Esophagus muscularis mucosa (tissue), 4 donors: ENCODE data around the gene ATP2A3. TPM values are rescaled to one million over a fixed set of nuclear protein-coding genes. Genes with fewer than 3 reads are reported as not detected.

Experiments used
- DNase-seq: peaks from one replicate; pipeline ENCODE4 v3.0.0-alpha.2; 2017; ENCODE audit errors: extremely low spot score
- H3K27ac ChIP-seq, 4 donors: fragments of 200-600 bp; sonication (generic); replicated peaks in 1 of 4; 1 replicate in 3 of 4; 2 replicates in 1 of 4; pipeline ENCODE4 v1.5.1; 2016 to 2019; ENCODE audit warnings: mild to moderate bottlenecking in 1 of 4
- H3K27me3 ChIP-seq, 4 donors: fragments of 200-600 bp; sonication (generic); one replicate each; pipeline versions ENCODE4 v1.5.1 to v1.6.0; 2016 to 2019
- H3K36me3 ChIP-seq, 4 donors: fragments of 200-600 bp; sonication (generic); one replicate each; pipeline ENCODE4 v1.5.1; 2016 to 2019
- H3K4me1 ChIP-seq, 4 donors: fragments of 200-600 bp; sonication (generic); one replicate each; pipeline ENCODE4 v1.5.1; 2016 to 2019
- H3K4me3 ChIP-seq, 4 donors: fragments of 200-600 bp; sonication (generic); 1 replicate in 2 of 4; 2 replicates in 2 of 4; pipeline ENCODE4 v1.5.1; 2016 to 2019; ENCODE audit warnings: mild to moderate bottlenecking in 4 of 4, moderate library complexity in 1 of 4
- H3K9me3 ChIP-seq, 4 donors: fragments of 200-600 bp; sonication (generic); 1 replicate in 3 of 4; 2 replicates in 1 of 4; pipeline ENCODE4 v1.5.1; 2016 to 2019
- EP300 ChIP-seq: sonication (generic); formaldehyde crosslinking; IDR thresholded peaks from one replicate; pipeline ENCODE4 v1.6.1; 2017; ENCODE audit warnings: antibody characterized with exemption
- POLR2A ChIP-seq: fragments of 450-650 bp; IDR thresholded peaks from one replicate; pipeline ENCODE4 v1.6.1; 2017; ENCODE audit warnings: antibody characterized with exemption, moderate library complexity, mild to moderate bottlenecking, low read depth
- POLR2AphosphoS5 ChIP-seq, 2 donors: sonication (generic); formaldehyde crosslinking; IDR thresholded peaks; one replicate each; pipeline ENCODE4 v1.6.1; 2017; ENCODE audit warnings: antibody characterized with exemption in 2 of 2
- WGBS: methylation state at CpG from one replicate; pipeline ENCODE4 v1.1.5; 2018; 5-methylcytosine and 5-hydroxymethylcytosine counted together
- intact Hi-C: fragments of 100-400 bp; cut with DNase I; formaldehyde crosslinking; loops from one replicate; pipeline ENCODE4 v1.15.1; 2023
- total RNA-seq, 4 donors: library from RNA; depleted of rRNA; stranded (reverse); fragments of >200 nt; gene quantifications; one replicate each; pipeline versions ENCODE4 v1.1.0 to v1.2.1, GENCODE V29; 2016
- TF ChIP-seq, protein P1 (sequence below), 3 experiments: fragments of 200-600 bp in 2 of 3; fragments of 450-650 bp in 1 of 3; sonication (generic) in 2 of 3; IDR thresholded peaks; one replicate each; pipeline ENCODE4 v1.5.1; 2017 to 2019; ENCODE audit warnings: antibody characterized with exemption in 3 of 3, mild to moderate bottlenecking in 2 of 3, moderate library complexity in 1 of 3

The ATP2A3 gene
- total RNA-seq, 4 donors from 2014 or later = 17.9 to 35.4 (median 24.8) TPM

DNA sequence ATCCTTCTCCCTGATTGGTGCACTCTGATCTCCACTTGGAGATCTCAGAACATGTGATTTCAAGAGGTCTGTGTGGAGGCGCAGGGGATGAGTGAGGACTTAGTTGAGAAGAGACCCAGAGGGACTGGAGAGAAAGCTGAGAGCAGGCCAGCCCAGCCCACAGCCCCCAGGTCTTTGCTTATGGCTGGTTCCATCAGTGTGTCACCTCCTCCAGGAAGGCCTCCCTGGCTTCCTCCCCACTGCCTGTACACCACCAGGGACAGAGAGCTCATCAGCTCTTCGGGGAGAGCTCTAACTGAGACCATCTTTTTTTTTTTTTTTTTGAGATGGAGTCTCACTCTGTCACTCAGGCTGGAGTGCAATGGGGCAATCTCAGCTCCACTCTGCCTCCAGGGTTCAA is 51.4 kb downstream of the ATP2A3 start:
- no peak for TF ChIP-seq EP300
- no peak for TF ChIP-seq POLR2A
- 92% methylated on average over 2 of the region's 2 CpGs for WGBS
- intact Hi-C loops = no loop called here
- Histone ChIP-seq H3K9me3 (no peaks in the 10 kb centered on the region), H3K27ac (no peak overlapping the region), H3K4me3 (no peak overlapping the region), H3K27me3 (no peaks in the 10 kb centered on the region), H3K36me3 (no peaks in the 10 kb centered on the region), H3K4me1 (peaks cover 16 to 50% (median 35%) of the 10 kb centered on the region in 4 donors)
- DNase-seq = no peak

- no peaks in the 10 kb centered on the region for H3K9me3 ChIP-seq
- TF ChIP-seq POLR2AphosphoS5 (IDR thresholded peaks at IDR 0.05) (no peak), POLR2A (no peak), EP300 (no peak)
- TF ChIP-seq, protein P1, sequence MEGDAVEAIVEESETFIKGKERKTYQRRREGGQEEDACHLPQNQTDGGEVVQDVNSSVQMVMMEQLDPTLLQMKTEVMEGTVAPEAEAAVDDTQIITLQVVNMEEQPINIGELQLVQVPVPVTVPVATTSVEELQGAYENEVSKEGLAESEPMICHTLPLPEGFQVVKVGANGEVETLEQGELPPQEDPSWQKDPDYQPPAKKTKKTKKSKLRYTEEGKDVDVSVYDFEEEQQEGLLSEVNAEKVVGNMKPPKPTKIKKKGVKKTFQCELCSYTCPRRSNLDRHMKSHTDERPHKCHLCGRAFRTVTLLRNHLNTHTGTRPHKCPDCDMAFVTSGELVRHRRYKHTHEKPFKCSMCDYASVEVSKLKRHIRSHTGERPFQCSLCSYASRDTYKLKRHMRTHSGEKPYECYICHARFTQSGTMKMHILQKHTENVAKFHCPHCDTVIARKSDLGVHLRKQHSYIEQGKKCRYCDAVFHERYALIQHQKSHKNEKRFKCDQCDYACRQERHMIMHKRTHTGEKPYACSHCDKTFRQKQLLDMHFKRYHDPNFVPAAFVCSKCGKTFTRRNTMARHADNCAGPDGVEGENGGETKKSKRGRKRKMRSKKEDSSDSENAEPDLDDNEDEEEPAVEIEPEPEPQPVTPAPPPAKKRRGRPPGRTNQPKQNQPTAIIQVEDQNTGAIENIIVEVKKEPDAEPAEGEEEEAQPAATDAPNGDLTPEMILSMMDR (IDR thresholded peaks at IDR 0.05) = no peak
- H3K4me3 ChIP-seq = no peak overlapping the region
- intact Hi-C loops = no loop called here
- peak overlapping the region in 2 of 4 donors; percentile 35 to 39 for H3K27ac ChIP-seq
- WGBS = 65% methylated on average over 29 of the region's 30 CpGs
- no peaks in the 10 kb centered on the region for H3K36me3 ChIP-seq
- H3K4me1 ChIP-seq = peaks cover 3 to 36% (median 21%) of the 10 kb centered on the region in 4 donors
- H3K27me3 ChIP-seq = no peaks in the 10 kb centered on the region
- no peak for DNase-seq
Observed at GRCh38 chr17:3911271-3912053, 52.8 kb downstream of the ATP2A3 start.

DNA sequence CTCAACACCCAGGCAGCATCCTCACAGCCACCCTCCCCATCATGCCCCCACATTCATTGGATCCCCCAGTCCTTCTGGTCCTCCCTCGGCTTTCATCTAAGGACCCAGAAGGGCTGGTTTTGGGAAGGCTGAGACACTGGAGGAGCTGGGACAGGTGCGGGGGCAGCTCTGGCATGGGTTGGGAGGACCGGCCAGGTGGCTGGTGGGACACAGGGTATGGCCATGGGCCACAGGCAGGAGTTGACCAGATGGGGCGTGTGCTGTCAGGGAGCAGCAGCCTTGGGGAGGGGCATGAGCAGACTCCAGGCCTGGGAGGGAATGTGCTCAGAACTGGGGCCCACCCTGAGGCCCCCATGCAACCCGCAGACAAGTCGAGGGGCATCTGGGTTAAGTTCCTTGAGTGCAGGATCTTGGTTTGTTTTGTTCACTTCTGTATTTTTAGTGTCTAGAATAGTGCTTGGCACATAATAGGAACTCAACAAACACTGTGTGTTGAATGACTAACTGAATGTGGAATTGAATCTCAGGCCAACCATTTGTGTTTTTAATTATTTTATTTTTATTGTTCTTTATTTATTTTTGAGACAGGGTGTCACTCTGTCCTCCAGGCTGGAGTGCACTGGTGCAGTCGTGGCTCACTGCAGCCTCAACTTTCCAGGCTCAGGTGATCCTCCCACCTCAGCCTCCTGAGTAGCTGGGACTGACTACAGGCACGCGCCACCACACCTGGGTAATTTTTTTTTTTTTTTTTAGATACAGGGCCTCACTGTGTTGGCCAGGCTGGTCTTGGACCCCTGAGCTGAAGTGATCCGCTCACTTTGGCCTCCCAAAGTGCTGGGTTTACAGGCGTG is 53.6 kb downstream of the ATP2A3 start:
- Histone ChIP-seq H3K27me3 (no peaks in the 10 kb centered on the region), H3K9me3 (no peaks in the 10 kb centered on the region), H3K4me1 (peaks cover 0 to 28% (median 17%) of the 10 kb centered on the region in 4 donors), H3K27ac (no peak overlapping the region), H3K4me3 (no peak overlapping the region), H3K36me3 (no peaks in the 10 kb centered on the region)
- DNase-seq = no peak
- intact Hi-C loops = no loop called here
- 78% methylated on average over 10 of the region's 11 CpGs for WGBS
- TF ChIP-seq POLR2A (no peak), EP300 (no peak), POLR2AphosphoS5 (IDR thresholded peaks at IDR 0.05) (no peak)
- TF ChIP-seq, protein P1 (IDR thresholded peaks at IDR 0.05) = no peak

DNA sequence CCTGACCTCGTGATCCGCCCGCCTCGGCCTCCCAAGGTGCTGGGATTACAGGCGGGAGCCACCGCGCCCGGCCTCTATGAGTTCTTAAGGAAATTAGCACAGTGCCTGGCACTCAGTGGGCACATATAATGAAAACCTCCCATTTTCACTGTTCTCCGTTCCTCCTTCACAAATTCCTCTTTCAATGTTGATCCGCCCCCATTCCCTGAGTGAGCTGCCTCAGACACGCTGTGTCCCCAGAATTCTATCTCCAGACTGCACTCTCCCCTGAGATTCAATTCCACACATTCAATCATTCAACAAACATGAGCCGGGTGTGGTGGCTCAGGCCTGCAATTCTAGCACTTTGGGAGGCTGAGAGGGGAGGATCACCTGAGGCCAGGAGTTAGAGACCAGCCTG is 55.0 kb downstream of the ATP2A3 start:
- TF ChIP-seq, protein P1 (IDR thresholded peaks at IDR 0.05) = no peak
- Histone ChIP-seq H3K27ac (no peak overlapping the region), H3K4me3 (no peak overlapping the region), H3K27me3 (no peaks in the 10 kb centered on the region), H3K36me3 (no peaks in the 10 kb centered on the region), H3K4me1 (peaks cover 0 to 18% (median 15%) of the 10 kb centered on the region in 4 donors), H3K9me3 (no peaks in the 10 kb centered on the region)
- 93% methylated on average over 12 of the region's 12 CpGs for WGBS
- intact Hi-C loops = loop anchor here (5.0 kb wide), 1 partner anchor 47 kb away; no protein-coding TSS in a partner anchor
- no peak for DNase-seq
